Ascending aorta (tissue), 2 donors: ENCODE results near the gene HSPB8. TPM values are rescaled to one million over a fixed set of nuclear protein-coding genes. Genes with fewer than 3 reads are reported as not detected.
A peak's percentile ranks its signal among the peaks of the same experiment; 100 is the strongest.

Source experiments
- DNase-seq, 2 donors: peaks; one replicate each; pipeline ENCODE4 v3.0.0-alpha.2; 2019; ENCODE audit warnings: low spot score in 2 of 2
- H3K27ac ChIP-seq, 2 donors: fragments of 200-600 bp; sonication (generic); one replicate each; pipeline ENCODE4 v1.5.1; 2016 to 2017; ENCODE audit warnings: mild to moderate bottlenecking in 1 of 2
- H3K27me3 ChIP-seq: fragments of 200-600 bp; sonication (generic); one replicate; pipeline ENCODE4 v1.5.1; 2017
- H3K36me3 ChIP-seq, 2 donors: fragments of 200-600 bp; sonication (generic); one replicate each; pipeline ENCODE4 v1.5.1; 2016
- H3K4me1 ChIP-seq, 2 donors: fragments of 200-600 bp; sonication (generic); one replicate each; pipeline ENCODE4 v1.5.1; 2016 to 2017; ENCODE audit warnings: mild to moderate bottlenecking in 1 of 2
- H3K4me3 ChIP-seq, 2 donors: fragments of 200-600 bp; sonication (generic); one replicate each; pipeline ENCODE4 v1.5.1; 2016 to 2017; ENCODE audit warnings: mild to moderate bottlenecking in 1 of 2
- H3K9me3 ChIP-seq, 2 donors: fragments of 200-600 bp; sonication (generic); one replicate each; pipeline ENCODE4 v1.5.1; 2016
- intact Hi-C: fragments of 100-400 bp; cut with DNase I; formaldehyde crosslinking; loops from one replicate; pipeline ENCODE4 v1.15.1; 2023
- total RNA-seq: library from RNA; depleted of rRNA; stranded (reverse); fragments of >200 nt; gene quantifications from one replicate; pipeline ENCODE4 v1.1.0, GENCODE V29; 2016
- TF ChIP-seq, protein P1 (sequence below), 3 experiments: fragments of 200-600 bp in 2 of 3; fragments of 450-650 bp in 1 of 3; sonication (generic) in 2 of 3; IDR thresholded peaks; one replicate each; pipeline ENCODE4 v1.5.1; 2016 to 2019; ENCODE audit warnings: antibody characterized with exemption in 3 of 3, mild to moderate bottlenecking in 1 of 3, moderate library complexity in 1 of 3

The HSPB8 gene
- total RNA-seq, 1 donor from 2014 or later = 129 TPM

DNA sequence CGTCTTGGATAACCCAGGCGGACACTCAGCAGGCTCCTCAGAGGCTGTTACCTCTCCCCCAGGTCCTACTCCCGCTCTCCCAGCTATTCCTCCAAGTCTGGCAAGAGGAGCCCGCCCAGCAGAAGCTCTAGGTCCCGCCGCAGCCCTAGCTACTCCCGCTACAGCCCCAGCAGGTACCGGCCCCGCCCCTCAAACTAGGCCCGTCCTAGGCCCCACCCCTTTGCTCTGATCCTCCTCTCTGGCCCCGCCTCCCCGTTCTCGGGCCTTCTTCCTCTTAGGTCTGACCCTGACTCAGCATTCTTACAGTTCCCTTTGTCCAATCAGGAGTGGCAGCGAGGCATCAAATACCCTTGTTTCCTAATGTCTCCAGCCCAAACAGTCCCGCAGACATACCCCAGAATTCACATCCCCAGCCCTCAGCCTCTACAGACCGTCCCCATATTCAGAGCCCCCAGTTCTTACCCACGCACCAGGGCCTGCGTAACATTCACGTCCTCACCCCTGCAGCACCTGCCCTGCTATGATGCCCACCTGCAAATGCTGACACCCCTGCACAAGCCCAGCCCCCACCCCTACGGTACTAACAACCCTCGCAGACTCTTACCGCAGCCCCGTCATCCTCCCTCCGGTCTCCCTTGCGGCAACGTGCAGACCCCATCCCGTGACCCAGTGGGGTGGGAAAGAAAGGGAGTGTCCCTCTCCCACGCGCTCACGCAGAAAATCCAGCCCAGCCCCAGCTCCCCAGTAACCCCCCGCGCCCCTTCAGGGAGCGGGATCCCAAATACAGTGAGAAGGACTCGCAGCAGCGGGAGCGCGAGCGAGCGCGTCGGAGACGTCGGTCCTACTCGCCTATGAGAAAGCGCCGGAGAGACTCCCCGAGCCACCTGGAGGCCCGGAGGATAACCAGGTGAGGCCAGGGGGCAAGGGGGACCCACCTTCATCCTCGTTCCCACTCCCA is 25.0 kb upstream of the HSPB8 start:
- peak in 1 of 2 donors; percentile 85 for DNase-seq
- TF ChIP-seq, protein P1, sequence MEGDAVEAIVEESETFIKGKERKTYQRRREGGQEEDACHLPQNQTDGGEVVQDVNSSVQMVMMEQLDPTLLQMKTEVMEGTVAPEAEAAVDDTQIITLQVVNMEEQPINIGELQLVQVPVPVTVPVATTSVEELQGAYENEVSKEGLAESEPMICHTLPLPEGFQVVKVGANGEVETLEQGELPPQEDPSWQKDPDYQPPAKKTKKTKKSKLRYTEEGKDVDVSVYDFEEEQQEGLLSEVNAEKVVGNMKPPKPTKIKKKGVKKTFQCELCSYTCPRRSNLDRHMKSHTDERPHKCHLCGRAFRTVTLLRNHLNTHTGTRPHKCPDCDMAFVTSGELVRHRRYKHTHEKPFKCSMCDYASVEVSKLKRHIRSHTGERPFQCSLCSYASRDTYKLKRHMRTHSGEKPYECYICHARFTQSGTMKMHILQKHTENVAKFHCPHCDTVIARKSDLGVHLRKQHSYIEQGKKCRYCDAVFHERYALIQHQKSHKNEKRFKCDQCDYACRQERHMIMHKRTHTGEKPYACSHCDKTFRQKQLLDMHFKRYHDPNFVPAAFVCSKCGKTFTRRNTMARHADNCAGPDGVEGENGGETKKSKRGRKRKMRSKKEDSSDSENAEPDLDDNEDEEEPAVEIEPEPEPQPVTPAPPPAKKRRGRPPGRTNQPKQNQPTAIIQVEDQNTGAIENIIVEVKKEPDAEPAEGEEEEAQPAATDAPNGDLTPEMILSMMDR (IDR thresholded peaks at IDR 0.05) = no peak
- Histone ChIP-seq H3K9me3 (peaks cover 0 to 16% of the 10 kb centered on the region in 2 donors), H3K27ac (no peak overlapping the region), H3K27me3 (no peaks in the 10 kb centered on the region), H3K4me3 (peak overlapping the region in 1 of 2 donors; percentile 44), H3K36me3 (no peaks in the 10 kb centered on the region), H3K4me1 (peaks cover 7 to 11% of the 10 kb centered on the region in 2 donors)
- intact Hi-C loops = no loop called here

DNA sequence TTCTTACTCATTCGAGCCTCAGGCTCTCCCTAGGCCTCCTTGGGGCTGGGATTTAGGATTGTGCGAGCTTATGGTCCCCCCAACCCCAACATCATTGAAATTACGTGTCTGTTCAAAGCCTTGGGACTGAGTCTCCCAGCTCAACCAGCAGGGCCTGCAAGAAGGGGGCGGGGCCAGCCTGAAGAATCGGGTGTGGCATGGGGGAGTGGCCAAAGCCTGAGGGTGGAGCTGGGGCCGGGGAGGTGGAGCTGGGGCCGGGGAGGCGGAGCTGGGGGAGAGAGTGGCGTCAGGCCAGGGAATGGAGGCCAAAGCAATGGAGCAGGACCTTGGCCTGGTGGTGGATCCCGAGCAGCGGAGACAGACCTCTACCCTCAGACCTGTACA is 24.3 kb upstream of the HSPB8 start:
- H3K27ac ChIP-seq = peak overlapping the region in 1 of 2 donors; percentile 97
- peaks cover 0 to 16% of the 10 kb centered on the region in 2 donors for H3K9me3 ChIP-seq
- no peak for DNase-seq
- intact Hi-C loops = no loop called here
- H3K4me1 ChIP-seq = peaks cover 7 to 15% of the 10 kb centered on the region in 2 donors
- H3K36me3 ChIP-seq = no peaks in the 10 kb centered on the region
- peak overlapping the region in 1 of 2 donors; percentile 44 for H3K4me3 ChIP-seq
- H3K27me3 ChIP-seq = no peaks in the 10 kb centered on the region
- TF ChIP-seq, protein P1 (IDR thresholded peaks at IDR 0.05) = no peak

- intact Hi-C loops = loop anchor here (1.0 kb wide), 1 partner anchor 22 kb away; the partner anchor contains the start of gene HSPB8
- Histone ChIP-seq H3K9me3 (peaks cover 0 to 8% of the 10 kb centered on the region in 2 donors), H3K36me3 (no peaks in the 10 kb centered on the region), H3K27ac (peak overlapping the region; percentile 89 to 97), H3K27me3 (no peaks in the 10 kb centered on the region), H3K4me3 (peak overlapping the region; percentile 41 to 45), H3K4me1 (peaks cover 7 to 15% of the 10 kb centered on the region in 2 donors)
- peak in 1 of 2 donors; percentile 79 for DNase-seq
- TF ChIP-seq, protein P1 (IDR thresholded peaks at IDR 0.05) = peak in 2 of 3 experiments; percentile 39 to 40
These were observed 22.2 kb upstream of the HSPB8 start for GRCh38 chr12:119156401-119157044.

DNA sequence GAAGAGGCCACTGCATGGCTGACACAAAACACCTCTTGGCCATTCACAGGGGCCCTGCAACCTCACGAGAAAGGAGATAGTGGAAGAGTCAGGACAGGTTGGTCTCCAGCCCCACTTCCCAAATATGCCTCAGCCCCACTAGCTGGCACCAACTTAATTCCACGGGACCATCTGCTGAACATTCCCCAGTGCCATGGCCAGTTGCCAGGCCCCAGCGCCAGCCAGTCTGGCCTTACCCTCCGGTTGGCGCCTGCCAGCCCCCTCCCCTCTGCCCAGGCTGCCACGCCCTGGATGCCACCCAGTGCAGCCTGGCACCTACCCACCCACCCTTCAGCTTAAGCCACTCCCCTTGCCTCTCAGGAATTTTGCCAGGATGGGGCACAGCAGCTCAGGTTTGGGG is 21.2 kb upstream of the HSPB8 start:
- Histone ChIP-seq H3K4me3 (peak overlapping the region; percentile 12 to 22), H3K27me3 (no peaks in the 10 kb centered on the region), H3K36me3 (no peaks in the 10 kb centered on the region), H3K9me3 (no peaks in the 10 kb centered on the region), H3K27ac (peak overlapping the region; percentile 89 to 97), H3K4me1 (peaks cover 7 to 15% of the 10 kb centered on the region in 2 donors)
- peak in 1 of 2 donors; percentile 79 for DNase-seq
- intact Hi-C loops = no loop called here
- TF ChIP-seq, protein P1 (IDR thresholded peaks at IDR 0.05) = no peak

DNA sequence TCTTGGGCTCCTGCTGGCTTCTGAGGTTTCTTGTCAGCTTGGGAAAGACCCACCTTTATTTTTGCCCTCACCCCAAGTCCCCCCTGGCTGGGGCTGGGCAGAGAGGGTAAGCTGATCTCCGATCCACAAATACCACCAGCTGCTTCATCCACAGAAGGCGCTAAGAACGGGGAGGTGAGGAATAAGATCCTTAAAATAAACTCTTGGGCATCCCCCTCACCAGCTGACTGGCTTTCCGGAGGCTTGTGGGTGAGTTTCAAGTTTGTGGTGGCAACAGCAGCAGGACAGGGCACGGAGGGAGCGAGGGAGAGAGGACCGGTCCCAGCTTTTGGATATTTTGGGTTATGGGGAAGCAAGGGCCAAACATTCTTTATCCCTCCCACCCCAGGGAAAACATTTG is 20.8 kb upstream of the HSPB8 start:
- H3K9me3 ChIP-seq = no peaks in the 10 kb centered on the region
- H3K27me3 ChIP-seq = no peaks in the 10 kb centered on the region
- intact Hi-C loops = no loop called here
- H3K4me3 ChIP-seq = peak overlapping the region; percentile 12 to 22
- peak overlapping the region; percentile 89 to 97 for H3K27ac ChIP-seq
- H3K36me3 ChIP-seq = no peaks in the 10 kb centered on the region
- H3K4me1 ChIP-seq = peaks cover 7 to 15% of the 10 kb centered on the region in 2 donors
- TF ChIP-seq, protein P1 (IDR thresholded peaks at IDR 0.05) = no peak
- DNase-seq = peak in 1 of 2 donors; percentile 83
